Omental fat pad (tissue), 4 donors: ENCODE measurements around the gene VPS4A. TPM values are rescaled to one million over a fixed set of nuclear protein-coding genes. Genes with fewer than 3 reads are reported as not detected.

Experiments
- ATAC-seq: fragments of 150-250 bp; one replicate; pipeline ENCODE4 v1.9.1; 2016; ENCODE audit warnings: mild to moderate bottlenecking, moderate library complexity; ENCODE audit not compliant: low FRiP score
- DNase-seq: peaks from one replicate; pipeline ENCODE4 v3.0.0-alpha.2; 2019; ENCODE audit warnings: low spot score
- total RNA-seq, 4 donors: library from RNA; depleted of rRNA; stranded (reverse); fragments of >200 nt; gene quantifications; one replicate each; pipeline ENCODE4 v1.1.0, GENCODE V29; 2016
- TF ChIP-seq, protein P1 (sequence below), 3 donors: fragments of 450-650 bp; IDR thresholded peaks; one replicate each; pipeline ENCODE4 v1.5.1; 2016 to 2017; ENCODE audit warnings: antibody characterized with exemption in 3 of 3, mild to moderate bottlenecking in 3 of 3, moderate library complexity in 2 of 3

VPS4A gene
- total RNA-seq, 4 donors from 2014 or later = 26.6 to 39.0 (median 34.1) TPM

DNA sequence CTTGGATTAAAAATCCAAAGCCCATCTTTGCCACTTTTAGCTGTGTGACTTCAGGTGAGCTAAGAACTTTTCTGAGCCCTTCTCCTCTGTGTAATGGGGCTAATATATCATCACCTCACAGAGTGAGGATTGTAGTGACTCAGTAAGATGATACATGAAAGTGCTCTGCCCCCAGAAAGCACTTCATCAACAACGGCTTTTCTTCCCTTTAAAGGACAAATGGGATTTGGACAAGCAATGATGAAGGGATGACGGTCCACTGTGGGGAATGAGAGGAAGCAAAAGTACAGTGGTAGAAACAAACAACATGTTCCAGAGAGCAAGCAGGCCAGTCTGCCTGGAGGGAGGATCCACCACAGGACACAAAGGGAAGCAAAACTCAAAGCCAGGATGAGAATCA is 54.8 kb downstream of the VPS4A start:
- DNase-seq (no peak), ATAC-seq (no peak)
- TF ChIP-seq, protein P1, sequence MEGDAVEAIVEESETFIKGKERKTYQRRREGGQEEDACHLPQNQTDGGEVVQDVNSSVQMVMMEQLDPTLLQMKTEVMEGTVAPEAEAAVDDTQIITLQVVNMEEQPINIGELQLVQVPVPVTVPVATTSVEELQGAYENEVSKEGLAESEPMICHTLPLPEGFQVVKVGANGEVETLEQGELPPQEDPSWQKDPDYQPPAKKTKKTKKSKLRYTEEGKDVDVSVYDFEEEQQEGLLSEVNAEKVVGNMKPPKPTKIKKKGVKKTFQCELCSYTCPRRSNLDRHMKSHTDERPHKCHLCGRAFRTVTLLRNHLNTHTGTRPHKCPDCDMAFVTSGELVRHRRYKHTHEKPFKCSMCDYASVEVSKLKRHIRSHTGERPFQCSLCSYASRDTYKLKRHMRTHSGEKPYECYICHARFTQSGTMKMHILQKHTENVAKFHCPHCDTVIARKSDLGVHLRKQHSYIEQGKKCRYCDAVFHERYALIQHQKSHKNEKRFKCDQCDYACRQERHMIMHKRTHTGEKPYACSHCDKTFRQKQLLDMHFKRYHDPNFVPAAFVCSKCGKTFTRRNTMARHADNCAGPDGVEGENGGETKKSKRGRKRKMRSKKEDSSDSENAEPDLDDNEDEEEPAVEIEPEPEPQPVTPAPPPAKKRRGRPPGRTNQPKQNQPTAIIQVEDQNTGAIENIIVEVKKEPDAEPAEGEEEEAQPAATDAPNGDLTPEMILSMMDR (IDR thresholded peaks at IDR 0.05) = no peak

DNA sequence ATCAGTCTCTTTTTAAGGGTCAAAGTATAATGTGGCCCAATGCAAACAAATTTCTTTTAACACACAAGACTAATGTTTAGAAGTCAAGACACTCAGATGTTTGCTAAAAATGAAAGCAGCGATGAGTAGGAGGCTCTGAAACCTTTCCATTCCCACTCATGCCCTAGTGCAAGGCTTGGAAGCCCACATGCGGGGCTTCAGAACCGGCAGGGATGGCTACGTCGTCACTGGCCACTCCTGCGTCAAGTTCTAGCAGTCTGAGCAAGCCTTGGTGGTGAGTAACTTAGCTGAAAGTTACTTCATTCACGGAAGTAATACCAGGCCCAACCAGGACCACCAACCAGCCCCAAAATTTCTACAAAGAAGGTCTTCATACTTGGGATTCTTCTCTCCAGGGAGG is 55.3 kb downstream of the VPS4A start:
- TF ChIP-seq, protein P1 (IDR thresholded peaks at IDR 0.05) = no peak
- DNase-seq = no peak

DNA sequence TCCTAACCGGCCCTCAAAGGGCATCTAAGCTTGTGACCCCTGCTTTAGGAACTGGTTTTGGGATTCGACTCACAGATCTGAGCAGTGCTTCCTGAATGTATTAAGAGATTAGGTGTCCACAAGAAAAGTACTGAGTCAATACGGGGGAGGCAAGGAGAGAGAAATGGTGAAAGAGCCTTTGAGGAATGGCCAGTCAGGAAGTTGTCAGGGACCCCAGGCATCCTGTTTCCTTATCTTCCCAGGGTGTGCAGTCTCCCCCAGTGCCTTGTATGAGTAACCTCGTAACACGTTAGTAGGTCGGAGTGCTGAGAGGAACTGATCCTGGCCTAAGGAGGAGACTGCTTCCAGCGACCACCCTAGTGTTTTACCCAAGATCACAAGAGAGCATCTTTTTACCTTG is 56.8 kb downstream of the VPS4A start:
- ATAC-seq (peak; percentile 53), DNase-seq (no peak)
- TF ChIP-seq, protein P1 (IDR thresholded peaks at IDR 0.05) = no peak

More for the DNA sequence above, 55.3 kb downstream of the VPS4A start:
- ATAC-seq = no peak

DNA sequence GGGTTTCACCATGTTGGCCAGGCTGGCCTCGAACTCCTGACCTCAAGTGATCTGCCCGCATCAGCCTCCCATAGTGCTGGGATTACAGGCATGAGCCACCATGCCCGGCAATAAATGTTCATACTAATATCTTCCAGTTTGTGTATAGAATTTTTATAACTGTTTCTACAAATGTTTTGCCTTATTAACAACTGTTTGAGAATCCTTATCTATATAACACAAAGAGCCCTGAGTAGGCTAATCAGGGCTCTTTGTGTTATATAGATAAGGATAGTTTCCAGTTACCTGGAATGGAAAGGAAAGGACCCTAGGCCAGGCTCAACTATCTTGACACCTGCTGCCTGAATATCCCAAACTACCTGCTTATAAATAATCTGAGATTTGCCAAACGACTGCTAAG is 57.7 kb downstream of the VPS4A start:
- DNase-seq (no peak), ATAC-seq (no peak)
- TF ChIP-seq, protein P1 (IDR thresholded peaks at IDR 0.05) = no peak

DNA sequence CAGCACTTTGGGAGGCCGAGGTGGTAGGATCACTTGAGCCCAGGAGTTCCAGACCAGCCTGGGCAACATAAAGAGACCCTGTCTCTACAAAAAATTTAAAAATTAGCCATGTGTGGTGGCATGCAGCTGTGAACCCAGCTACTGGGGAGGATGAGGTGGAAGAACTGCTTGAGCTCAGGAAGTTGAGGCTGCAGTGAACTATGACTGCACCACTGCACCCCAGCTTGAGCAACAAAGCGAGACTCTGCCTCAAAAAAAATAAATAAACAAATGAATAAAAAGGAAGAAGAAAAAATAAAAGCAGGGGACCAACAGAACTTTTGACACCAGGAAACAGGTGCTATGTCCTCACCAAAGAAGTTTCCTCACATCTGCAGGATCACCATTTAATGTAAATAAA is 60.4 kb downstream of the VPS4A start:
- TF ChIP-seq, protein P1 (IDR thresholded peaks at IDR 0.05) = no peak
- ATAC-seq (no peak), DNase-seq (no peak)

DNA sequence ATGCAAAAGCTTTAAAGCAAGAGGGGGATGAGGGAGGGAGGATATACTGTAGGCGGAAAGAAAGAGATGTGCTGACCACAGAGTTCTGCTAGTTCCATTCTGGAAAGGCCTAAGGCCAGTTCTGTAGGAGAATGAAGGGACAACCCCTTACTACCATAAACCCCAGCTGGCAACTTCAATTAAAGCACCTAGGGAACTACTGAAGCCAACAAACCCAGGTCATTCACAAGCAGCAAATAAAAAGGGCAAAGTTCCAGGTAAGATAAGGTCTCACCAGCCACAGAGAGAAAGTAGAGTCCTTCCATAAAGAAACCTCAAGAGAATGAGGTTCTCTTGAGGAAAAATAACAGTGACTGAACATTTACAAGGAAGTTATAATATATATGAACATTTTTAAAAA is 61.9 kb downstream of the VPS4A start:
- ATAC-seq (no peak), DNase-seq (no peak)
- TF ChIP-seq, protein P1 (IDR thresholded peaks at IDR 0.05) = no peak

Other genes with a start within 250 kb of the VPS4A start
- 1 to 10 TPM in 2 of 4 donors, under 1 TPM in 2; 0.36 to 2.2 (median 1.2) TPM for gene HAS3, start 205.7 kb upstream of the VPS4A start, total RNA-seq
- 10 to 100 TPM; 53.7 to 61.3 (median 57.4) TPM for gene CHTF8, start 178.8 kb upstream of the VPS4A start, total RNA-seq
- gene UTP4, start 178.7 kb upstream of the VPS4A start, total RNA-seq = 10 to 100 TPM; 32.9 to 85.7 (median 35.9) TPM
- gene SNTB2, start 124.2 kb upstream of the VPS4A start, total RNA-seq = 10 to 100 TPM; 49.7 to 80.9 (median 59.3) TPM
- 10 to 100 TPM; 12.8 to 25.0 (median 19.1) TPM for gene PDF, start 19.2 kb downstream of the VPS4A start, total RNA-seq
- gene COG8, start 28.2 kb downstream of the VPS4A start, total RNA-seq = 10 to 100 TPM; 26.8 to 50.6 (median 39.4) TPM
- 10 to 100 TPM; 14.7 to 56.8 (median 17.1) TPM for gene NIP7, start 28.4 kb downstream of the VPS4A start, total RNA-seq
- gene TMED6, start 40.4 kb downstream of the VPS4A start, total RNA-seq = not detected
- 10 to 100 TPM; 12.2 to 25.5 (median 17.0) TPM for gene TERF2, start 74.7 kb downstream of the VPS4A start, total RNA-seq
- 10 to 100 TPM; 32.0 to 41.8 (median 36.2) TPM for gene CYB5B, start 113.3 kb downstream of the VPS4A start, total RNA-seq